ENCODE results near the gene TRAPPC1. TPM values are rescaled to one million over a fixed set of nuclear protein-coding genes. Genes with fewer than 3 reads are reported as not detected.

The TRAPPC1 gene
- total and polyA plus RNA-seq, 10 of the 15 experiments (the other 5 are each of a cell fraction or from before 2014, with no cell fraction given), result 31.3 to 306 (median 134) TPM

DNA sequence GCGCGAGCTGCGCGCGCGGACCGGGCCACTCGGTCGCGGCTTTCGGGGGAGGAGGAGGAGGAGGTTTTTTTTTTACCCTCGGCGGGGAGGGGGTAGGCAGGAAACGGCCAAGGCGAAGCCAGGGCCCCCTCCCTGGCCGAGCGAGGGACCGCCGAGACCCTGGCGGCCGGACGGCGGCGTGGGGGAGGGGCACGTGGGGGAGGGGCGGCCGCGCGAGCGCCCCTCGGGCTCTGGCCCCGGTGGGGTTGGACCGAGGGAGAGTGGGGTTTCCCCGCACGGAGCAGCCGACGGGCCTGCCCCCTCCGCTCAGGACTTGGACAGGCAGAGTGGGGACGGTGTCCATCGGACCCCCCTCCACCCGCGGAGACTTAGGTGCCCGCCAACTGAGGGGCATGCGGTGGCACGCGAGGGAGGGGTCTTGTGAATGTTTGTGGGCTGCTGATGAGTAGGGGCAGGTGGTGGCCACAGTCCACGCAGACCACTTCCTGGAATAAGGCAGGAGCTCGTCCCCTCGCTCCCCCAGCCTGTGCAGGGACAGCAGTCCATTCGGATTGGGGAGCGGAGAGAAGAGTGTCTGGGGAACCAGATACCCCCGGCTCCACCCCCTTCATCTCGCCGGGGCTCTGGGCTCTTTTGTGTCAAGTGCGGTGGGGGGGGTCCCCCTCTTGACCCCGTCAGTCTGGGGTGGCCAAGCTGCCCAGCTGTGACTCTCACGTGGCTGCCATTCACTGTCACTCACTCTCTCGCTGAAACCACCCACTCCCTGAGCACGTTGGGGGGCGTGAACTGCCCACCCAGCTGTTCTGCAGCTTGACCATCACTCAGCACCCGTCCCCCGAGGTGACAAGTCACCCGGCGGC lies 46.1 kb downstream of the TRAPPC1 start (continued):
- TF ChIP-seq, protein P1, sequence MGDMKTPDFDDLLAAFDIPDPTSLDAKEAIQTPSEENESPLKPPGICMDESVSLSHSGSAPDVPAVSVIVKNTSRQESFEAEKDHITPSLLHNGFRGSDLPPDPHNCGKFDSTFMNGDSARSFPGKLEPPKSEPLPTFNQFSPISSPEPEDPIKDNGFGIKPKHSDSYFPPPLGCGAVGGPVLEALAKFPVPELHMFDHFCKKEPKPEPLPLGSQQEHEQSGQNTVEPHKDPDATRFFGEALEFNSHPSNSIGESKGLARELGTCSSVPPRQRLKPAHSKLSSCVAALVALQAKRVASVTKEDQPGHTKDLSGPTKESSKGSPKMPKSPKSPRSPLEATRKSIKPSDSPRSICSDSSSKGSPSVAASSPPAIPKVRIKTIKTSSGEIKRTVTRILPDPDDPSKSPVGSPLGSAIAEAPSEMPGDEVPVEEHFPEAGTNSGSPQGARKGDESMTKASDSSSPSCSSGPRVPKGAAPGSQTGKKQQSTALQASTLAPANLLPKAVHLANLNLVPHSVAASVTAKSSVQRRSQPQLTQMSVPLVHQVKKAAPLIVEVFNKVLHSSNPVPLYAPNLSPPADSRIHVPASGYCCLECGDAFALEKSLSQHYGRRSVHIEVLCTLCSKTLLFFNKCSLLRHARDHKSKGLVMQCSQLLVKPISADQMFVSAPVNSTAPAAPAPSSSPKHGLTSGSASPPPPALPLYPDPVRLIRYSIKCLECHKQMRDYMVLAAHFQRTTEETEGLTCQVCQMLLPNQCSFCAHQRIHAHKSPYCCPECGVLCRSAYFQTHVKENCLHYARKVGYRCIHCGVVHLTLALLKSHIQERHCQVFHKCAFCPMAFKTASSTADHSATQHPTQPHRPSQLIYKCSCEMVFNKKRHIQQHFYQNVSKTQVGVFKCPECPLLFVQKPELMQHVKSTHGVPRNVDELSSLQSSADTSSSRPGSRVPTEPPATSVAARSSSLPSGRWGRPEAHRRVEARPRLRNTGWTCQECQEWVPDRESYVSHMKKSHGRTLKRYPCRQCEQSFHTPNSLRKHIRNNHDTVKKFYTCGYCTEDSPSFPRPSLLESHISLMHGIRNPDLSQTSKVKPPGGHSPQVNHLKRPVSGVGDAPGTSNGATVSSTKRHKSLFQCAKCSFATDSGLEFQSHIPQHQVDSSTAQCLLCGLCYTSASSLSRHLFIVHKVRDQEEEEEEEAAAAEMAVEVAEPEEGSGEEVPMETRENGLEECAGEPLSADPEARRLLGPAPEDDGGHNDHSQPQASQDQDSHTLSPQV (IDR thresholded peaks at IDR 0.05), result no peak
- TF ChIP-seq POLR2AphosphoS2 (IDR thresholded peaks at IDR 0.05; ENCODE audit: low read depth, low read length) (0 out of 2 replicates have a peak, but pooled peaks have one; percentile 40), CHD2 (IDR thresholded peaks at IDR 0.05; ENCODE audit: borderline replicate concordance, low read depth, low read length) (peak; percentile 63; the same call in 1 of the 2 replicates), CBFB (IDR thresholded peaks at IDR 0.05; ENCODE audit: low read depth) (no peak), ZNF207 (IDR thresholded peaks at IDR 0.05; ENCODE audit: borderline replicate concordance) (no peak), TCF3 (IDR thresholded peaks at IDR 0.05; ENCODE audit: borderline replicate concordance, insufficient read depth, low read depth, low read length) (0 out of 2 replicates have a peak, but pooled peaks have one; percentile 34), SIN3A (IDR thresholded peaks at IDR 0.05; ENCODE audit: low read depth, low read length) (0 out of 2 replicates have a peak, but pooled peaks have one; percentile 15), JUNB (IDR thresholded peaks at IDR 0.05) (no peak), MEF2B (IDR thresholded peaks at IDR 0.05; ENCODE audit: partially characterized antibody, poor library complexity, severe bottlenecking) (peak; percentile 32), DPF2 (IDR thresholded peaks at IDR 0.05) (peak; percentile 86), GATAD2B (conservative IDR thresholded peaks at IDR 0.05; ENCODE audit: low read depth) (peak; percentile 83), WRNIP1 (IDR thresholded peaks at IDR 0.05; ENCODE audit: borderline replicate concordance, low read depth, low read length) (no peak)
- TF ChIP-seq, protein P2, sequence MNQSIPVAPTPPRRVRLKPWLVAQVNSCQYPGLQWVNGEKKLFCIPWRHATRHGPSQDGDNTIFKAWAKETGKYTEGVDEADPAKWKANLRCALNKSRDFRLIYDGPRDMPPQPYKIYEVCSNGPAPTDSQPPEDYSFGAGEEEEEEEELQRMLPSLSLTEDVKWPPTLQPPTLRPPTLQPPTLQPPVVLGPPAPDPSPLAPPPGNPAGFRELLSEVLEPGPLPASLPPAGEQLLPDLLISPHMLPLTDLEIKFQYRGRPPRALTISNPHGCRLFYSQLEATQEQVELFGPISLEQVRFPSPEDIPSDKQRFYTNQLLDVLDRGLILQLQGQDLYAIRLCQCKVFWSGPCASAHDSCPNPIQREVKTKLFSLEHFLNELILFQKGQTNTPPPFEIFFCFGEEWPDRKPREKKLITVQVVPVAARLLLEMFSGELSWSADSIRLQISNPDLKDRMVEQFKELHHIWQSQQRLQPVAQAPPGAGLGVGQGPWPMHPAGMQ (IDR thresholded peaks at IDR 0.05; ENCODE audit: borderline replicate concordance), result no peak
- TF ChIP-seq, protein P3, sequence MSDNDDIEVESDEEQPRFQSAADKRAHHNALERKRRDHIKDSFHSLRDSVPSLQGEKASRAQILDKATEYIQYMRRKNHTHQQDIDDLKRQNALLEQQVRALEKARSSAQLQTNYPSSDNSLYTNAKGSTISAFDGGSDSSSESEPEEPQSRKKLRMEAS (IDR thresholded peaks at IDR 0.05; ENCODE audit: low read depth, low read length), result peak; percentile 53
- TF ChIP-seq, protein P4, sequence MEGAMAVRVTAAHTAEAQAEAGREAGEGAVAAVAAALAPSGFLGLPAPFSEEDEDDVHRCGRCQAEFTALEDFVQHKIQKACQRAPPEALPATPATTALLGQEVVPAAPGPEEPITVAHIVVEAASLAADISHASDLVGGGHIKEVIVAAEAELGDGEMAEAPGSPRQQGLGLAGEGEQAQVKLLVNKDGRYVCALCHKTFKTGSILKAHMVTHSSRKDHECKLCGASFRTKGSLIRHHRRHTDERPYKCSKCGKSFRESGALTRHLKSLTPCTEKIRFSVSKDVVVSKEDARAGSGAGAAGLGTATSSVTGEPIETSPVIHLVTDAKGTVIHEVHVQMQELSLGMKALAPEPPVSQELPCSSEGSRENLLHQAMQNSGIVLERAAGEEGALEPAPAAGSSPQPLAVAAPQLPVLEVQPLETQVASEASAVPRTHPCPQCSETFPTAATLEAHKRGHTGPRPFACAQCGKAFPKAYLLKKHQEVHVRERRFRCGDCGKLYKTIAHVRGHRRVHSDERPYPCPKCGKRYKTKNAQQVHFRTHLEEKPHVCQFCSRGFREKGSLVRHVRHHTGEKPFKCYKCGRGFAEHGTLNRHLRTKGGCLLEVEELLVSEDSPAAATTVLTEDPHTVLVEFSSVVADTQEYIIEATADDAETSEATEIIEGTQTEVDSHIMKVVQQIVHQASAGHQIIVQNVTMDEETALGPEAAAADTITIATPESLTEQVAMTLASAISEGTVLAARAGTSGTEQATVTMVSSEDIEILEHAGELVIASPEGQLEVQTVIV (IDR thresholded peaks at IDR 0.05; ENCODE audit: borderline replicate concordance, partially characterized antibody), result no peak
- TF ChIP-seq, protein P5, sequence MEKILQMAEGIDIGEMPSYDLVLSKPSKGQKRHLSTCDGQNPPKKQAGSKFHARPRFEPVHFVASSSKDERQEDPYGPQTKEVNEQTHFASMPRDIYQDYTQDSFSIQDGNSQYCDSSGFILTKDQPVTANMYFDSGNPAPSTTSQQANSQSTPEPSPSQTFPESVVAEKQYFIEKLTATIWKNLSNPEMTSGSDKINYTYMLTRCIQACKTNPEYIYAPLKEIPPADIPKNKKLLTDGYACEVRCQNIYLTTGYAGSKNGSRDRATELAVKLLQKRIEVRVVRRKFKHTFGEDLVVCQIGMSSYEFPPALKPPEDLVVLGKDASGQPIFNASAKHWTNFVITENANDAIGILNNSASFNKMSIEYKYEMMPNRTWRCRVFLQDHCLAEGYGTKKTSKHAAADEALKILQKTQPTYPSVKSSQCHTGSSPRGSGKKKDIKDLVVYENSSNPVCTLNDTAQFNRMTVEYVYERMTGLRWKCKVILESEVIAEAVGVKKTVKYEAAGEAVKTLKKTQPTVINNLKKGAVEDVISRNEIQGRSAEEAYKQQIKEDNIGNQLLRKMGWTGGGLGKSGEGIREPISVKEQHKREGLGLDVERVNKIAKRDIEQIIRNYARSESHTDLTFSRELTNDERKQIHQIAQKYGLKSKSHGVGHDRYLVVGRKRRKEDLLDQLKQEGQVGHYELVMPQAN (conservative IDR thresholded peaks at IDR 0.05), result peak; percentile 92

Data from GM12878 (cell line).